ENCODE results near the gene BORCS5. TPM values are rescaled to one million over a fixed set of nuclear protein-coding genes. Genes with fewer than 3 reads are reported as not detected.

Gene BORCS5
- total RNA-seq, 2 experiments from 2014 or later, result 43.7 to 47.8 TPM

DNA sequence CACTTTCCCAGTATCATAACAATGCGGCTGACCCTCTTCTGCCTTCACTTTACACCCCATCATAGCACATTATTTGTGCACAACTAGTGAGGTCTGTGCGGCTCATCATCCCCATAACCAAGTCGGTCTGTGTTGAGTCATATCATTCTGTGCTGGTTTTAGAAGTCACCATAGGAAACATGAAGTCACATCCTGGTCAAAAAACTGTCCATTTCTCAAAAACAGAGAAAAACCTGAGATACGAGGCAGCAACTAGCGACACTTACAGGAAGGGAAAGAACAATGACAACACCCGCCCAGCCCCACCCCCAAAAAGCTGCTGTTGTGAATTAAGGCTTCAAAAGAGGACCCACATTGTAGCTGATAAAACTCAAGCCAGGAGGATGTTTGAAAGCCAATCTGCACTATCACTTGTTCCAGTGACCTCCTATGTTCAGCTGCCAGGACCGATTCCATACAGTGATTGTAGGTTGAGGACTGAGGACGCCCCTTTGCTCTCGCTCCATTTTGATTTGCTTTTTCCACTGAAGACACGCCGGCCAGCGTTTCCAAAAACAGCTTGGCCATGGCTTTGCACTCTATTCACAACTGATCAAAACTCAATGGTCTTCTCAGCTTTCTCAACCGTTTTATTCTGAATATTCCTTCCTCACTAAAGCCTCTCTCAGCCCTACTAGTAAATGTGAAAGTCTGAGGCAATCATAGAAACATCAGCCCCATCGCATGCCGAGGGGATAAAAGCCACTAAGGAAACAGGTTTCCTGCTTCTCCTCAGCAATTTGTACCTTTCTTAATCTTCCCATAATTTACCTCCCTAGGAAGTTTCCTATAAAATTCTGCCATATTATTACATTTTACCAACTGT, 118.3 kb downstream of the BORCS5 start:
- peaks cover 82% of the 10 kb centered on the region for H3K4me1 Mint-ChIP-seq (ENCODE audit: low read depth)
- POLR2A ChIA-PET, result interaction anchor here (0.8 to 5.4 kb wide), 26 partner anchors 9 to 251 kb away, joined by 3 to 71 read pairs (median 8); partner anchors contain the start of genes BORCS5 and DUSP16

DNA sequence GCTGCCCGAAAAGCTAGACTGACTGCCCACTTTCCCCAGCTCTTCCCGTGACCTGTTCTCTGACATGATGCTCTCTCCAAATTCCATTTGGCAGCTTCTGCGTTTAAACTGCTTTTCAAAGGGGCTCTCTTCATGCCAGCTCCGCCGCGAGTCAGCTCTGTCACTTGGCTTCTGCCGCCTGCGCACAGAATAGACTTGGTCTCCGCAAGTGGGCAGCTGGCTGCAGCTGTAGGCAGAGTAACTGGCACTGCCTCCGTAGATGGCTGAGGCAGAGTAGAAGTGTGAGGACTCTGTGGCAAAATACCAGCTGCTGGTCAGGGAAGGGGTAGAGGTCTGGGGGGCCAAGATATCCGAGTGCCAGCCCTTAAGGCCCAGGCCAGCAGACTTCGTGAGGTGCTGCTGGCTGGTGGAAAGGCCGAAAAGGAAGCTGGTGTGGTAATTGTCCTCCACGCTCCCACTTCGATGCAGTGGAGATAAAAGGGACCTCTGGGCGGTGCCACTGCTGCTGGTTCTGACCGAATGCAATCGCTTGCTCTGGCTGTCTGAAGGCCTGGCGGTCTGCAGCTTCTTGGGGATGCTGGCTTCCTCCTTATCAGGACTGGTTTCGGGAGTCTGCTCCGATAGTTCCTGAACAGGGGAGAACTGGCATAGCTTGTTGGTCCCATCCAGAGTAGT, 120.1 kb downstream of the BORCS5 start:
- intact Hi-C loops (cut with micrococcal nuclease), result loop anchor here (5.0 kb wide), 1 partner anchor 220 kb away; the partner anchor contains the start of gene GPR19
- Mint-ChIP-seq H3K4me3 (no peak overlapping the region), H3K9me3 (no peaks in the 10 kb centered on the region), H3K27ac (peak overlapping the region; percentile 99), H3K4me1 (ENCODE audit: low read depth) (peaks cover 81% of the 10 kb centered on the region), H3K27me3 (no peaks in the 10 kb centered on the region), H3K36me3 (peaks cover 69% of the 10 kb centered on the region)
- DNase-seq, result no peak
- POLR2A ChIA-PET, result interaction anchor here (0.9 to 5.4 kb wide), 12 partner anchors 9 to 242 kb away, joined by 3 to 71 read pairs (median 5); partner anchors contain the start of genes BORCS5 and DUSP16
- CTCF ChIA-PET, result interaction anchor here (1.2 to 4.1 kb wide), 7 partner anchors 10 to 260 kb away, joined by 3 to 51 read pairs (median 11); no protein-coding TSS in a partner anchor

More for the DNA sequence above, 118.3 kb downstream of the BORCS5 start:
- peaks cover 81% of the 10 kb centered on the region for H3K36me3 Mint-ChIP-seq
- no peaks in the 10 kb centered on the region for H3K27me3 Mint-ChIP-seq
- CTCF ChIA-PET, result interaction anchor here (0.8 to 4.1 kb wide), 17 partner anchors 9 to 262 kb away, joined by 3 to 51 read pairs (median 6); no protein-coding TSS in a partner anchor
- H3K4me3 Mint-ChIP-seq, result peak overlapping the region; percentile 63
- intact Hi-C loops (cut with micrococcal nuclease), result loop anchor here (1.0 to 5.0 kb wide), 12 partner anchors 7 to 222 kb away; partner anchors contain the start of genes BORCS5 and GPR19
- H3K9me3 Mint-ChIP-seq, result peaks cover 2% of the 10 kb centered on the region
- peak; percentile 86 for DNase-seq
- peak overlapping the region; percentile 99 for H3K27ac Mint-ChIP-seq

DNA sequence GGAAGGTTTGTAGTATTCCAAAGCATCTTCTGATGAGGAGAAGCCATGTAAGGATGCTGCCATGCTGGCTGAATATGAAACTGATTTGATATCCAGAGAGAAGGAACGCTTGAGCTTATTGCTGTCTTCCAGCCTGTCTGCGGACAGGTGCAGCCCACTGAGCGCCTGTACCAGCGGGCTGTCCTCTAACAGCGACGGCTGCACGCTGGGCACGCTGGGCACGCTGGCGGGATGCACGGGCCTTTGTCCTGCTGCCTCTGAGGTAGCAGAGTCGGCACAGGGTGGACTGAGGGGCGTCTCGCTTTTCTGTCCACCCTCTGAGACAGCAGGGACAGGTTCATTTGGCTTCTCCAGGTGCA, 120.6 kb downstream of the BORCS5 start:
- no peaks in the 10 kb centered on the region for H3K27me3 Mint-ChIP-seq
- CTCF ChIA-PET, result interaction anchor here (1.3 to 2.0 kb wide), 2 partner anchors 11 to 26 kb away, joined by 3 to 11 read pairs; no protein-coding TSS in a partner anchor
- peaks cover 84% of the 10 kb centered on the region for H3K4me1 Mint-ChIP-seq (ENCODE audit: low read depth)
- no peaks in the 10 kb centered on the region for H3K9me3 Mint-ChIP-seq
- no peak overlapping the region for H3K4me3 Mint-ChIP-seq
- no peak for DNase-seq
- H3K27ac Mint-ChIP-seq, result peak overlapping the region; percentile 99
- POLR2A ChIA-PET, result interaction anchor here (0.6 to 4.9 kb wide), 6 partner anchors 9 to 120 kb away, joined by 3 to 37 read pairs (median 4); partner anchors contain the start of gene BORCS5
- H3K36me3 Mint-ChIP-seq, result peaks cover 72% of the 10 kb centered on the region
- intact Hi-C loops (cut with micrococcal nuclease), result loop anchor here (5.0 kb wide), 1 partner anchor 220 kb away; the partner anchor contains the start of gene GPR19

DNA sequence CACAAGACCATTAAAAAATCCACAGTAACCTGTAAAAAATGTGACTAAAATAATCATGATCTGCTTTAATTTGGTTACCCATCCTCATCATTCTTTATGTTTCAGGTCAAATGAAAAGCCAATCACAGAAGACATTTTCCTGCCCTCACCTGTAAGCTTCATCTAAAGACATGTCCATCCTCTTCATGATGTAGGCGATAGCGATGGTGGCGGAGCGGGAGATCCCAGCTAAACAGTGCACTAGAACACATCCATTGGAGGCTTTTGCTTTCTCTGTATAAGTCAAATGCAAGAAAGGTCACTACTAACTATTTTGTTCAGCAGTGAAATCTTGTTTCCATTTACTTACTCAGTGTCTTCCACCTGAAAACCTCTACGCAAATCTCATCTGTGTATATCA, 123.2 kb downstream of the BORCS5 start:
- CTCF ChIA-PET, result no interaction called here
- POLR2A ChIA-PET, result interaction anchor here (0.6 to 7.3 kb wide), 8 partner anchors 11 to 166 kb away, joined by 3 to 76 read pairs (median 6); no protein-coding TSS in a partner anchor

DNA sequence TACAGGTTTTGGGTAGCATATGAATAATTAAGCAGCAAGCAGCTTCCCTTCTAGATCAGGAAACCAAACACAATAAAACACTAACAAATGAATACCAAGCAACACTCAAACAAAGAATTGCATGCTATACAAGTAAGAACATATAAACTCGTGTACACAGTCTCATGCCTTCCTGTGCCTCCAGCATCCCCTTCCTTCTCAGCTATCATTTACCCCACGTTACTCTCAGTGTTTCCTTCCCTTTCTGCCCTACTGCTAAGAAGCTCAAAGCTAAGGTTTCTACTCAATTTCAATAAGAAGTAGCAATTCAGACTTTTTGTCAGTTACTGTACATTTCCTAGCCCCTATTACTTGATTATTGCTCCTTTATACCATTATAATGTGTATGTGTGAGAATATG, 124.8 kb downstream of the BORCS5 start:
- ChIA-PET CTCF (interaction anchor here (1.5 to 3.4 kb wide), 2 partner anchors 23 to 104 kb away, joined by 8 to 25 read pairs; no protein-coding TSS in a partner anchor), POLR2A (interaction anchor here (0.5 to 7.3 kb wide), 21 partner anchors 8 to 305 kb away, joined by 3 to 76 read pairs (median 6); partner anchors contain the start of genes BORCS5, DUSP16 and GPR19)
- H3K36me3 Mint-ChIP-seq, result peaks cover 73% of the 10 kb centered on the region
- DNase-seq, result peak; percentile 56
- H3K27ac Mint-ChIP-seq, result peak overlapping the region; percentile 99
- intact Hi-C loops (cut with micrococcal nuclease), result loop anchor here (1.0 to 5.0 kb wide), 6 partner anchors 7 to 243 kb away; partner anchors contain the start of gene CREBL2
- no peaks in the 10 kb centered on the region for H3K9me3 Mint-ChIP-seq
- H3K4me3 Mint-ChIP-seq, result peak overlapping the region; percentile 50
- H3K27me3 Mint-ChIP-seq, result no peaks in the 10 kb centered on the region
- peaks cover 73% of the 10 kb centered on the region for H3K4me1 Mint-ChIP-seq (ENCODE audit: low read depth)

More for the DNA sequence above, 123.2 kb downstream of the BORCS5 start:
- Mint-ChIP-seq H3K27ac (peak overlapping the region; percentile 99), H3K36me3 (peaks cover 76% of the 10 kb centered on the region), H3K27me3 (no peaks in the 10 kb centered on the region), H3K9me3 (no peaks in the 10 kb centered on the region), H3K4me1 (ENCODE audit: low read depth) (peaks cover 80% of the 10 kb centered on the region), H3K4me3 (no peak overlapping the region)
- intact Hi-C loops (cut with micrococcal nuclease), result loop anchor here (5.0 kb wide), 1 partner anchor 132 kb away; the partner anchor contains the start of gene CREBL2
- DNase-seq, result no peak

DNA sequence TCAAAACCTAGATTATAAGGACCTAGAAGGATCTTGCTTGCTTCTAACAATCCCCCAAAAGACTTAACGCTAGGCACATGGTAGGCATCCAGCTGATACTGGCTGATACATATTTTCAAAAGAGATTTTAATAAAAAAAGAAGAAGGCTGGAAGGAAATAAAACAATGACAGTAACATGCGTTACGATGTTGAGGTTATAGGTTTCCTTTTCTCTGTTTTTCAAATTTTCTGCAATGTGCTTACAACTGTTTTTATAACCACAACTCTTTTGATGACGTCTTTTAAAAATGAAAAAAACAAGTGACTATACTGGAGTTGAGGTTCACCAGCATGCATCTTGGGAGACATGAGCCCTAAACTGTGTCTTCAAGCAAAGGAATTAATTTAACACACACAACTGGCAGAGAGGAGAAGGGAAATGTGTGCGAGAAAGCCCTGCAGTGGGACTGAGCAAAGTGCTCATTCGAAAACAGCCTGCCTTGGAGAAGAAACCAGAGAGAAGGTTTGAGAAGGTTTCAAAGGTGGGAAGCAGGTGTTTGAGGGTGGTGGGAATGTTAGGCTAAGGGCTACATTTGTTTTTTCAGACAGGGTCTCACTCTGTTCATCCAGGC, 125.4 kb downstream of the BORCS5 start:
- no peaks in the 10 kb centered on the region for H3K9me3 Mint-ChIP-seq
- ChIA-PET POLR2A (interaction anchor here (0.5 to 7.3 kb wide), 26 partner anchors 8 to 714 kb away, joined by 3 to 76 read pairs (median 6); partner anchors contain the start of genes BORCS5, EMP1 and GPR19), CTCF (interaction anchor here (0.6 to 3.4 kb wide), 5 partner anchors 22 to 106 kb away, joined by 3 to 25 read pairs (median 4); partner anchors contain the start of gene DUSP16)
- DNase-seq, result peak; percentile 52
- H3K4me1 Mint-ChIP-seq (ENCODE audit: low read depth), result peaks cover 74% of the 10 kb centered on the region
- H3K27ac Mint-ChIP-seq, result peak overlapping the region; percentile 99
- intact Hi-C loops (cut with micrococcal nuclease), result loop anchor here (1.0 to 5.0 kb wide), 6 partner anchors 8 to 243 kb away; partner anchors contain the start of gene CREBL2
- H3K36me3 Mint-ChIP-seq, result peaks cover 69% of the 10 kb centered on the region
- H3K4me3 Mint-ChIP-seq, result peak overlapping the region; percentile 81
- no peaks in the 10 kb centered on the region for H3K27me3 Mint-ChIP-seq

DNA sequence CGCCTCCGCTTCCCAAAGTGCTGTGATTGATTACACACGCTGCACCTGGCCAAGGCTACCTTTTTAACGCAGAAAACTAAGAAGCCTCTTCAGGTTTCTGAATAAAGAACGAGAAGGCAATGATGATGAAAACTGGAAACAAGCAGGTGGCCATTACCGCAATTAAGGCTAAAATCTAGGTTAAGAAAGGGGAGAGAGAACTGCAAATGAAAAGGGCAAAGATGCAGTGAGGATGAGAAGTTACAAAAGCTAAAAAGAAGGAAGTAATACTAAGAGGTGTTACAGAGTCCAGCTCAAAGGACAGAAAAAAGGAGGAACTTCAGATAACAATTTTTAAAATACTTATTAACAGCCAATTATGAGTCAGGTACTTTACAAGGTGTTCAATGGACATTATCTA, 126.1 kb downstream of the BORCS5 start:
- Mint-ChIP-seq H3K36me3 (peaks cover 68% of the 10 kb centered on the region), H3K4me3 (peak overlapping the region; percentile 81), H3K4me1 (ENCODE audit: low read depth) (peaks cover 74% of the 10 kb centered on the region), H3K27me3 (no peaks in the 10 kb centered on the region), H3K27ac (peak overlapping the region; percentile 99), H3K9me3 (no peaks in the 10 kb centered on the region)
- ChIA-PET CTCF (interaction anchor here (0.9 to 3.4 kb wide), 4 partner anchors 21 to 106 kb away, joined by 3 to 25 read pairs (median 4); partner anchors contain the start of gene DUSP16), POLR2A (interaction anchor here (0.7 to 7.3 kb wide), 18 partner anchors 8 to 239 kb away, joined by 3 to 76 read pairs (median 8); partner anchors contain the start of genes BORCS5 and CDKN1B)
- DNase-seq, result no peak
- intact Hi-C loops (cut with micrococcal nuclease), result loop anchor here (1.0 to 5.0 kb wide), 6 partner anchors 9 to 242 kb away; partner anchors contain the start of gene CREBL2

DNA sequence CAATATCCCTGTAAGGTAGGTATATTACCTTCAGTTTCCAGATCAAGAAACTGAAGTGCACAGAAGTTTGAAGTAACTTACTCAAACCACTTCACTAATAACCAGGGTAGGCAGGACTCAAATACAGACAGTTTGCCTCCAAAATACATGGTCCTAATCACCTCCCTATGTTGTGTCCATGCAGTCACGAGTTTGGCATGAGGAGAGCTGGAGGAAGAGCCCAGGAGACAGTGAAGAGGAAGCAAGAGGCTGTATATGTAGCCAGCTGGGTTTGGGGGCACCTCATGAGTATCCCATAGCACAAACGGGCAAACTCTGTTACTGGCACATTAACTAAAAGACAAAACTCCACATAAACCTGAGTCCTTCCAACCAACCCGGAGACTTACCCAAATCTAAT, 126.6 kb downstream of the BORCS5 start:
- H3K36me3 Mint-ChIP-seq, result peaks cover 69% of the 10 kb centered on the region
- CTCF ChIA-PET, result interaction anchor here (0.9 to 3.4 kb wide), 5 partner anchors 8 to 107 kb away, joined by 3 to 25 read pairs (median 4); partner anchors contain the start of gene DUSP16
- H3K4me1 Mint-ChIP-seq (ENCODE audit: low read depth), result peaks cover 76% of the 10 kb centered on the region
- H3K9me3 Mint-ChIP-seq, result no peaks in the 10 kb centered on the region
- POLR2A ChIA-PET, result interaction anchor here (1.3 to 7.3 kb wide), 16 partner anchors 9 to 239 kb away, joined by 3 to 76 read pairs (median 7); partner anchors contain the start of genes BORCS5, CDKN1B and DUSP16
- DNase-seq, result no peak
- intact Hi-C loops (cut with micrococcal nuclease), result loop anchor here (2.0 to 5.0 kb wide), 3 partner anchors 77 to 241 kb away; partner anchors contain the start of gene CREBL2
- H3K4me3 Mint-ChIP-seq, result peak overlapping the region; percentile 81
- H3K27me3 Mint-ChIP-seq, result no peaks in the 10 kb centered on the region
- peak overlapping the region; percentile 99 for H3K27ac Mint-ChIP-seq

DNA sequence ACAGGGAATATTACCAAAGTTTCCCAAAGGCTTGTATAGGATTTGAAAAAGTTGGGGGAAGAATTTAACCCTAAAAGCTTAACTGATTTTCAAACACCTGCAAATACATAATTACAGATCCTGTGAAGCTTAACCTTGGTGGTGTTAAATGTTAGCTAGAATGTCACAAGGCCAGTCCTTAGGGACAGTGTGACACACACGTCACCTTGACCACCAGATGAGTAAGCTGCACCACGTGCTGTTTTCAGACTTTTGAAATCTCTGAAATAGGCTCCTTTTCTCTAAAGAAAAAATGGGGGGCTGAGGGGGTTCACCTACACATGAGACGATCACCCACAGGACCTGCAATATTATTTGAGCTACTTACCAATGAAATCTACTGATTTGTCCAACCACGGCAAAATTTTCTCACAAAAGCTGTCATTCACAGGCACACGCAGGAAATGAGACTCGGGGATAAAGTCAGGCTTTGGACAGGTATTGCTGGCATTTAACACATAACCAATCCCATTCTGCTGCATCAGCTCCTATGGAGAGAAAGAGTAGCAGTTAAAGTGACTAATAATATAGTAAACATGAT, 129.9 kb downstream of the BORCS5 start:
- Mint-ChIP-seq H3K4me1 (ENCODE audit: low read depth) (peaks cover 56% of the 10 kb centered on the region), H3K4me3 (peak overlapping the region; percentile 6), H3K27me3 (no peaks in the 10 kb centered on the region), H3K36me3 (peaks cover 51% of the 10 kb centered on the region), H3K27ac (peak overlapping the region; percentile 99), H3K9me3 (no peaks in the 10 kb centered on the region)
- intact Hi-C loops (cut with micrococcal nuclease), result loop anchor here (1.0 to 2.0 kb wide), 2 partner anchors 11 to 14 kb away; no protein-coding TSS in a partner anchor
- POLR2A ChIA-PET, result interaction anchor here (0.6 to 7.3 kb wide), 13 partner anchors 9 to 235 kb away, joined by 3 to 71 read pairs (median 4); partner anchors contain the start of gene BORCS5
- CTCF ChIA-PET, result interaction anchor here (0.6 to 1.8 kb wide), 7 partner anchors 10 to 250 kb away, joined by 3 to 9 read pairs (median 6); partner anchors contain the start of gene DUSP16
- peak; percentile 59 for DNase-seq

DNA sequence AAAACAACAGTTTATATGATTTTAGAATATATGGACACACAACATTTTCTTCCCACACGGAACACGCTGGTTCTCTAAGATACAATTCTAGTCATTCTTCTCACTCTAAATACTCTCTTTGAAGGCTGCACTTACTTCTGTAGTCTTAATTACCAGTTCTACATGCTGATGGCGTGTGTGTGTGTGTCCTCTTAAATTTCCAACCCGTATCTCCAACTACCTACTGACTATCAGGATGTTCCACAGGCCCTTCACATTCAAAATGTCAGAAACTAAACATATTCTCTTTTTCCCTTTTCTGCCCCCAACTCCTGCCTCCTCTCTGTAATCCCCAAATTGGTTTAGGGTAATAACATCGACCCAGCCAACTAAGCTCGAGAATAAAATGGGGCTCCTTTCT, 130.6 kb downstream of the BORCS5 start:
- no peak overlapping the region for H3K4me3 Mint-ChIP-seq
- no peaks in the 10 kb centered on the region for H3K9me3 Mint-ChIP-seq
- ChIA-PET CTCF (interaction anchor here (0.6 to 1.8 kb wide), 4 partner anchors 11 to 249 kb away, joined by 3 to 9 read pairs (median 5); no protein-coding TSS in a partner anchor), POLR2A (interaction anchor here (0.6 to 7.3 kb wide), 8 partner anchors 9 to 74 kb away, joined by 3 to 71 read pairs (median 4); no protein-coding TSS in a partner anchor)
- H3K27me3 Mint-ChIP-seq, result no peaks in the 10 kb centered on the region
- peaks cover 51% of the 10 kb centered on the region for H3K4me1 Mint-ChIP-seq (ENCODE audit: low read depth)
- H3K27ac Mint-ChIP-seq, result peak overlapping the region; percentile 99
- intact Hi-C loops (cut with micrococcal nuclease), result loop anchor here (2.0 kb wide), 1 partner anchor 13 kb away; no protein-coding TSS in a partner anchor
- H3K36me3 Mint-ChIP-seq, result peaks cover 48% of the 10 kb centered on the region
- no peak for DNase-seq
